Memory B cell (primary cell): Measurements from ENCODE around the gene BUD23.
"Not testable (repeated sequence)": the region's sequence is repeated elsewhere in the genome, so short reads cannot be mapped to it uniquely, and the experiment has no call there.

Experiments used
- ATAC-seq: fragments of 150-1000 bp; cut with Tn5 transposase; 2 replicates; pipeline ENCODE4 v1.10.0; 2021; ENCODE audit warnings: low read depth, mild to moderate bottlenecking, moderate library complexity
- DNase-seq, 2 donors: peaks; one replicate each; pipeline ENCODE4 v3.0.0; 2022; ENCODE audit warnings: low spot score in 2 of 2
- H3K27ac Mint-ChIP-seq: one replicate; pipeline ENCODE4 v1.8.0; 2022; ENCODE audit warnings: mild to moderate bottlenecking, moderate library complexity, mixed read lengths
- H3K27me3 Mint-ChIP-seq: one replicate; pipeline ENCODE4 v1.8.0; 2022; ENCODE audit warnings: mixed read lengths
- H3K36me3 Mint-ChIP-seq: one replicate; pipeline ENCODE4 v1.8.0; 2022; ENCODE audit warnings: mild to moderate bottlenecking, mixed read lengths
- H3K4me1 Mint-ChIP-seq: one replicate; pipeline ENCODE4 v1.8.0; 2022; ENCODE audit warnings: mixed read lengths
- H3K4me3 Mint-ChIP-seq: one replicate; pipeline ENCODE4 v1.8.0; 2022; ENCODE audit warnings: mild to moderate bottlenecking, moderate library complexity, mixed read lengths
- H3K9me3 Mint-ChIP-seq: one replicate; pipeline ENCODE4 v1.8.0; 2022; ENCODE audit warnings: mixed read lengths

The BUD23 gene

GRCh38 chr7:73701357-73701995, 18.1 kb downstream of the BUD23 start:
- no peak for ATAC-seq
- Mint-ChIP-seq H3K27ac (no peak overlapping the region), H3K27me3 (no peaks in the 10 kb centered on the region), H3K36me3 (peaks cover 17% of the 10 kb centered on the region), H3K9me3 (no peaks in the 10 kb centered on the region), H3K4me3 (no peak overlapping the region), H3K4me1 (peaks cover 8% of the 10 kb centered on the region)
- DNase-seq, result no peak

DNA sequence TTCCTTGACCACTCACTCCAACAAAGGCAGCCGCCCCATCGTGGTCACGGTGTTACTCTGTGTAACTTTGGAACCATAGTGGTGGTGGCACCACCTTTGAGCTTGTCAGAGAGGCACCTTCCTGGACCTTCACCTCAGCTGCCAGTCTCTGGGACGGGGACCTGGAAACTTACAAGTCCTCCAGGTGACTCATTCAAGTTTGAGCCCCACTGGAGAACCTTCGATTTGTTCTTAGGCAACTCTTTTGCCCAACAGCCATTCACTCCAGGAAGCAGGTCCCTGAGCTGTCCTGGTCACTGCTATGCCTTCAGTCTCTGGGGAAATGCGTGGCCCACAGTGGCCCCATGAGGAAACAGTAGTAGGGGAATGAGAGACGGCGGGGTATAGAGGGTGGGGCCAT, 18.8 kb downstream of the BUD23 start:
- no peak for DNase-seq
- peaks cover 15% of the 10 kb centered on the region for H3K4me1 Mint-ChIP-seq
- no peak overlapping the region for H3K27ac Mint-ChIP-seq
- H3K27me3 Mint-ChIP-seq, result peaks cover 1% of the 10 kb centered on the region
- H3K36me3 Mint-ChIP-seq, result peaks cover 10% of the 10 kb centered on the region
- peak overlapping the region; percentile 18 for H3K4me3 Mint-ChIP-seq
- ATAC-seq, result no peak
- no peaks in the 10 kb centered on the region for H3K9me3 Mint-ChIP-seq

GRCh38 chr7:73702665-73703064, 19.3 kb downstream of the BUD23 start:
- Mint-ChIP-seq H3K27ac (no peak overlapping the region), H3K36me3 (peaks cover 7% of the 10 kb centered on the region), H3K4me1 (peaks cover 17% of the 10 kb centered on the region), H3K9me3 (no peaks in the 10 kb centered on the region), H3K27me3 (peaks cover 1% of the 10 kb centered on the region), H3K4me3 (peak overlapping the region; percentile 18)
- ATAC-seq (no peak), DNase-seq (no peak)

GRCh38 chr7:73703225-73703624, 19.8 kb downstream of the BUD23 start:
- DNase-seq (no peak), ATAC-seq (no peak)
- Mint-ChIP-seq H3K9me3 (no peaks in the 10 kb centered on the region), H3K27me3 (peaks cover 1% of the 10 kb centered on the region), H3K4me1 (peaks cover 17% of the 10 kb centered on the region), H3K36me3 (peaks cover 6% of the 10 kb centered on the region), H3K4me3 (peak overlapping the region; percentile 44), H3K27ac (no peak overlapping the region)

- Mint-ChIP-seq H3K27ac (no peak overlapping the region), H3K27me3 (peaks cover 1% of the 10 kb centered on the region), H3K36me3 (no peaks in the 10 kb centered on the region), H3K4me1 (peaks cover 17% of the 10 kb centered on the region), H3K4me3 (peak overlapping the region; percentile 59), H3K9me3 (no peaks in the 10 kb centered on the region)
- ATAC-seq (peak; percentile 63), DNase-seq (no peak)
Observed at GRCh38 chr7:73703757-73704639, 20.6 kb downstream of the BUD23 start.

GRCh38 chr7:73704640-73705550, 21.5 kb downstream of the BUD23 start:
- no peak overlapping the region for H3K4me3 Mint-ChIP-seq
- DNase-seq, result no peak
- H3K27me3 Mint-ChIP-seq, result peaks cover 1% of the 10 kb centered on the region
- ATAC-seq, result no peak
- no peaks in the 10 kb centered on the region for H3K9me3 Mint-ChIP-seq
- H3K4me1 Mint-ChIP-seq, result peaks cover 17% of the 10 kb centered on the region
- no peaks in the 10 kb centered on the region for H3K36me3 Mint-ChIP-seq
- no peak overlapping the region for H3K27ac Mint-ChIP-seq

GRCh38 chr7:73705551-73705920, 22.1 kb downstream of the BUD23 start:
- DNase-seq (no peak), ATAC-seq (no peak)
- no peaks in the 10 kb centered on the region for H3K9me3 Mint-ChIP-seq
- peaks cover 1% of the 10 kb centered on the region for H3K27me3 Mint-ChIP-seq
- H3K4me1 Mint-ChIP-seq, result peaks cover 17% of the 10 kb centered on the region
- no peak overlapping the region for H3K4me3 Mint-ChIP-seq
- no peak overlapping the region for H3K27ac Mint-ChIP-seq
- no peaks in the 10 kb centered on the region for H3K36me3 Mint-ChIP-seq

GRCh38 chr7:73706126-73707044, 23.0 kb downstream of the BUD23 start:
- no peaks in the 10 kb centered on the region for H3K36me3 Mint-ChIP-seq
- ATAC-seq (no peak), DNase-seq (no peak)
- H3K27me3 Mint-ChIP-seq, result peaks cover 1% of the 10 kb centered on the region
- peak overlapping the region; percentile 41 for H3K4me3 Mint-ChIP-seq
- H3K27ac Mint-ChIP-seq, result no peak overlapping the region
- no peaks in the 10 kb centered on the region for H3K9me3 Mint-ChIP-seq
- peaks cover 17% of the 10 kb centered on the region for H3K4me1 Mint-ChIP-seq

GRCh38 chr7:73707045-73707631, 23.7 kb downstream of the BUD23 start:
- Mint-ChIP-seq H3K4me3 (peak overlapping the region; percentile 41), H3K4me1 (peaks cover 17% of the 10 kb centered on the region), H3K27ac (no peak overlapping the region), H3K27me3 (peaks cover 5% of the 10 kb centered on the region), H3K9me3 (no peaks in the 10 kb centered on the region), H3K36me3 (no peaks in the 10 kb centered on the region)
- ATAC-seq, result peak; percentile 72
- DNase-seq, result peak; percentile 38 to 39

DNA sequence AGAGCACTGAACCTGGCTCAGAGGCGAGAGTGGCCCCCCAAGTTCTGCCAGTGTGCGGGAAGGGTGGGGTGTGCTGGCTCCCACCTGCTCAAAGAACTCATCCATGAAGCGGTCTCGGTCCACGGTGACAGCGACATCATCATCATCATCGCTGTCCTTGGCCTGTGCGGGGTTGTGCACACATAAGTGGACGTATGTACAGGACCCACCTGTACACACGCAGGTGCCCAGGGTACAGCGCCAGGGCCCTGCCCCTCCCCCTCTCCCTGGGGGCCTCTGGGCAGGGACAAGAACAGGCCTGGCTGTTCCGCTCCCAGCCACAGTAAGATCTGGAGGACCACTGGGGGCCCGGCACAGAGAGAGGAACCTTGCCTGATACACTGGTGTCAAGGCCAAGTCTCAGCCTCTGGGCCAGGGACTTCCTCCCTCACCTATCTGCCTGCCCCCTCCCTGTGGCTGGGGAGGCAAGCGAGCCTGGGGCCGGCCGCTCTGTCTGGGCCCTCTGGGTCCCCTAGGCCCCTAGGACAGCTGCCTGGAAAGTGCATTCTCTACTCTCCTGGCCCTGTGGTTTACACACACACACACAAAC, 25.7 kb downstream of the BUD23 start:
- Mint-ChIP-seq H3K36me3 (no peaks in the 10 kb centered on the region), H3K27me3 (peaks cover 13% of the 10 kb centered on the region), H3K9me3 (no peaks in the 10 kb centered on the region), H3K4me3 (no peak overlapping the region), H3K27ac (no peak overlapping the region), H3K4me1 (peaks cover 13% of the 10 kb centered on the region)
- DNase-seq (no peak), ATAC-seq (no peak)

- Mint-ChIP-seq H3K27me3 (peaks cover 16% of the 10 kb centered on the region), H3K4me1 (peaks cover 8% of the 10 kb centered on the region), H3K27ac (no peak overlapping the region), H3K4me3 (no peak overlapping the region), H3K36me3 (no peaks in the 10 kb centered on the region), H3K9me3 (no peaks in the 10 kb centered on the region)
- ATAC-seq, result no peak
- DNase-seq, result no peak
Observed at GRCh38 chr7:73712773-73713172, 29.4 kb downstream of the BUD23 start.

DNA sequence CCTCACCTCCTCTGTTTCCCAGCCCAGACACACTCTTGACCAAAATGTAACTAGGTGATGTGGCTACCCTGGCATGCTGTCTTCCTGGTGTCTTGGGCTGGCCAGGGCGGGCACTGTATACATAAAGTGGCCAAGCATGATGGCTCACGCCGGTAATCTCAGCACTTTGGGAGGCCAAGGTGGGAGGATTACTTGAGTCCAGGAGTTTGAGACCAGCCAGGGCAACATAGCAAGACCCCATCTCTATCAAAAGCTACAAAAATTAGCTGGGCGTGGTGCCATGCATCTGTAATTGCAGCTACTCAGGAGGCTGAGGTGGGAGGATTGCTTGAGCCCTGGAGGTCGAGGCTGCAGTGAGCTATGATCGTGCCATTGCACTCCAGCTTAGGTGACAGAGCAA, 29.9 kb downstream of the BUD23 start:
- not testable (repeated sequence) for H3K27ac Mint-ChIP-seq, H3K4me3 Mint-ChIP-seq, H3K36me3 Mint-ChIP-seq, ATAC-seq, H3K9me3 Mint-ChIP-seq, DNase-seq
- Mint-ChIP-seq H3K27me3 (peaks cover 19% of the 10 kb centered on the region), H3K4me1 (peaks cover 13% of the 10 kb centered on the region)
